Caco-2 (cell line): ENCODE measurements around the gene TRAF3. TPM values are rescaled to one million over a fixed set of nuclear protein-coding genes. Genes with fewer than 3 reads are reported as not detected.

Source experiments
- BruUV-seq: library from RNA; stranded (reverse); fragments of 400-500 nt; replicated peaks from 2 replicates; lab custom pipeline; 2021; lab: Mats Ljungman, UMichigan
- CTCF ChIA-PET: fragments of 300-600 bp; sonication (Branson Sonifier 250); formaldehyde crosslinking; loops from one replicate; lab custom pipeline; 2022; ENCODE audit warnings: antibody characterized with exemption; lab: Charles Lee
- POLR2A ChIA-PET: fragments of 300-600 bp; sonication (Branson Sonifier 250); formaldehyde crosslinking; loops from one replicate; lab custom pipeline; 2022; ENCODE audit warnings: antibody characterized with exemption; lab: Charles Lee
- DNase-seq, 2 experiments: peaks; one replicate each; pipeline versions ENCODE4 v3.0.0 to v3.0.0-alpha.2; 2020 to 2022
- H3K27me3 ChIP-seq: replicated peaks from 2 replicates; pipeline ENCODE4 v1.6.0; 2011; ENCODE audit warnings: low read length; ENCODE audit not compliant: control insufficient read depth, insufficient read depth
- H3K36me3 ChIP-seq: 2 replicates; pipeline ENCODE4 v1.5.1; 2011; ENCODE audit warnings: low read length; ENCODE audit not compliant: control insufficient read depth, insufficient read depth
- H3K4me1 ChIP-seq: fragments of 250-450 bp; sonication (Bioruptor Pico); 2 replicates; pipeline ENCODE4 v1.5.1; 2020; ENCODE audit warnings: mild to moderate bottlenecking
- H3K4me3 ChIP-seq: 2 replicates; pipeline ENCODE4 v1.5.1; 2011; ENCODE audit warnings: low read depth, mild to moderate bottlenecking, control low read depth, low read length
- H3K9me3 ChIP-seq: fragments of 250-450 bp; sonication (Bioruptor Pico); 2 replicates; pipeline ENCODE4 v1.5.1; 2020; ENCODE audit warnings: mild to moderate bottlenecking, moderate library complexity
- H3K27ac Mint-ChIP-seq: one replicate; pipeline ENCODE4 v1.8.0; 2022; ENCODE audit warnings: mixed read lengths; ENCODE audit not compliant: unreplicated experiment
- H3K27me3 Mint-ChIP-seq: one replicate; pipeline ENCODE4 v1.8.0; 2022; ENCODE audit warnings: mixed read lengths; ENCODE audit not compliant: insufficient read depth, unreplicated experiment
- H3K36me3 Mint-ChIP-seq: one replicate; pipeline ENCODE4 v1.8.0; 2022; ENCODE audit warnings: mild to moderate bottlenecking, mixed read lengths; ENCODE audit not compliant: insufficient read depth, unreplicated experiment
- H3K4me1 Mint-ChIP-seq: one replicate; pipeline ENCODE4 v1.8.0; 2022; ENCODE audit warnings: low read depth, mixed read lengths; ENCODE audit not compliant: unreplicated experiment
- H3K4me3 Mint-ChIP-seq: one replicate; pipeline ENCODE4 v1.8.0; 2022; ENCODE audit warnings: mild to moderate bottlenecking, moderate library complexity, mixed read lengths; ENCODE audit not compliant: unreplicated experiment
- H3K9me3 Mint-ChIP-seq: one replicate; pipeline ENCODE4 v1.8.0; 2022; ENCODE audit warnings: mixed read lengths; ENCODE audit not compliant: unreplicated experiment
- CTCF ChIP-seq, 2 experiments: fragments of 200-600 bp in 1 of 2; IDR thresholded peaks; 1 replicate in 1 of 2; 2 replicates in 1 of 2; pipeline versions ENCODE4 v1.5.1 to v1.8.0; 2011 to 2022; ENCODE audit warnings: antibody characterized with exemption in 1 of 2, control low read depth in 1 of 2, inconsistent platforms in 1 of 2, low read depth in 1 of 2, low read length in 1 of 2, mild to moderate bottlenecking in 1 of 2, moderate library complexity in 1 of 2; ENCODE audit not compliant: insufficient read depth in 1 of 2, severe bottlenecking in 1 of 2, unreplicated experiment in 1 of 2
- intact Hi-C: fragments of 100-400 bp; cut with micrococcal nuclease; formaldehyde crosslinking; loops from one replicate; pipeline ENCODE4 v1.10.0; 2022; ENCODE audit not compliant: unreplicated experiment
- total RNA-seq: library from RNA; stranded (reverse); gene quantifications from 2 replicates; pipeline ENCODE4 v1.2.3, GENCODE V29; 2022

Gene TRAF3
- total RNA-seq, 1 experiment from 2014 or later = 16.6 TPM

GRCh38 chr14:102785595-102785963 is 8.3 kb downstream of the TRAF3 start:
- intact Hi-C loops = no loop called here
- ChIA-PET POLR2A (interaction anchor here (0.6 kb wide), 1 partner anchor 89 kb away, joined by 3 read pairs; no protein-coding TSS in a partner anchor), CTCF (interaction anchor here (0.7 to 1.0 kb wide), 4 partner anchors 25 to 88 kb away, joined by 3 to 7 read pairs (median 4); no protein-coding TSS in a partner anchor)
- Mint-ChIP-seq H3K4me3 (no peak overlapping the region), H3K27me3 (no peaks in the 10 kb centered on the region), H3K4me1 (no peaks in the 10 kb centered on the region), H3K9me3 (no peaks in the 10 kb centered on the region), H3K27ac (no peak overlapping the region), H3K36me3 (no peaks in the 10 kb centered on the region)
- TF ChIP-seq CTCF (IDR thresholded peaks at IDR 0.05; ENCODE audit: insufficient read depth in 1 of 2, low read depth in 1 of 2, low read length in 1 of 2, severe bottlenecking in 1 of 2, unreplicated experiment in 1 of 2) = peak in 1 of 2 experiments; percentile 24
- H3K36me3 ChIP-seq = no peaks in the 10 kb centered on the region
- H3K4me3 ChIP-seq = no peak overlapping the region
- no TSS peak for BruUV-seq
- H3K9me3 ChIP-seq = no peaks in the 10 kb centered on the region
- H3K27me3 ChIP-seq = no peaks in the 10 kb centered on the region
- no peaks in the 10 kb centered on the region for H3K4me1 ChIP-seq
- DNase-seq = peak; percentile 24 to 47

- no peaks in the 10 kb centered on the region for H3K27me3 ChIP-seq
- POLR2A ChIA-PET = no interaction called here
- no TSS peak for BruUV-seq
Observed at GRCh38 chr14:102786768-102787167, 9.5 kb downstream of the TRAF3 start.

GRCh38 chr14:102789349-102789748 is 12.1 kb downstream of the TRAF3 start:
- Histone ChIP-seq H3K36me3 (no peaks in the 10 kb centered on the region), H3K9me3 (peaks cover 9% of the 10 kb centered on the region), H3K4me1 (no peaks in the 10 kb centered on the region), H3K27me3 (no peaks in the 10 kb centered on the region), H3K4me3 (no peak overlapping the region)
- no TSS peak for BruUV-seq
- POLR2A ChIA-PET = no interaction called here
- H3K36me3 Mint-ChIP-seq = no peaks in the 10 kb centered on the region
- no peaks in the 10 kb centered on the region for H3K27me3 Mint-ChIP-seq
- TF ChIP-seq CTCF (IDR thresholded peaks at IDR 0.05; ENCODE audit: insufficient read depth in 1 of 2, low read depth in 1 of 2, low read length in 1 of 2, severe bottlenecking in 1 of 2, unreplicated experiment in 1 of 2) = no peak
- no peak overlapping the region for H3K4me3 Mint-ChIP-seq
- H3K27ac Mint-ChIP-seq = no peak overlapping the region
- DNase-seq = no peak
- no peaks in the 10 kb centered on the region for H3K4me1 Mint-ChIP-seq
- no peaks in the 10 kb centered on the region for H3K9me3 Mint-ChIP-seq
- CTCF ChIA-PET = no interaction called here
- intact Hi-C loops = no loop called here

More at GRCh38 chr14:102786768-102787167, 9.5 kb downstream of the TRAF3 start:
- H3K36me3 ChIP-seq = no peaks in the 10 kb centered on the region
- Mint-ChIP-seq H3K4me1 (no peaks in the 10 kb centered on the region), H3K27me3 (no peaks in the 10 kb centered on the region), H3K27ac (no peak overlapping the region), H3K4me3 (no peak overlapping the region), H3K36me3 (no peaks in the 10 kb centered on the region), H3K9me3 (no peaks in the 10 kb centered on the region)
- intact Hi-C loops = no loop called here
- H3K4me3 ChIP-seq = no peak overlapping the region
- TF ChIP-seq CTCF (IDR thresholded peaks at IDR 0.05; ENCODE audit: insufficient read depth in 1 of 2, low read depth in 1 of 2, low read length in 1 of 2, severe bottlenecking in 1 of 2, unreplicated experiment in 1 of 2) = no peak
- H3K9me3 ChIP-seq = no peaks in the 10 kb centered on the region
- CTCF ChIA-PET = no interaction called here
- DNase-seq = no peak
- H3K4me1 ChIP-seq = no peaks in the 10 kb centered on the region
